Measurements from ENCODE around the gene KLHDC1.
A peak's percentile ranks its signal among the peaks of the same experiment; 100 is the strongest.
"Not testable (repeated sequence)": the region's sequence is repeated elsewhere in the genome, so short reads cannot be mapped to it uniquely, and the experiment has no call there.

The KLHDC1 gene

GRCh38 chr14:49770212-49770817 is 77.4 kb downstream of the KLHDC1 start:
- TF ChIP-seq, protein P1, sequence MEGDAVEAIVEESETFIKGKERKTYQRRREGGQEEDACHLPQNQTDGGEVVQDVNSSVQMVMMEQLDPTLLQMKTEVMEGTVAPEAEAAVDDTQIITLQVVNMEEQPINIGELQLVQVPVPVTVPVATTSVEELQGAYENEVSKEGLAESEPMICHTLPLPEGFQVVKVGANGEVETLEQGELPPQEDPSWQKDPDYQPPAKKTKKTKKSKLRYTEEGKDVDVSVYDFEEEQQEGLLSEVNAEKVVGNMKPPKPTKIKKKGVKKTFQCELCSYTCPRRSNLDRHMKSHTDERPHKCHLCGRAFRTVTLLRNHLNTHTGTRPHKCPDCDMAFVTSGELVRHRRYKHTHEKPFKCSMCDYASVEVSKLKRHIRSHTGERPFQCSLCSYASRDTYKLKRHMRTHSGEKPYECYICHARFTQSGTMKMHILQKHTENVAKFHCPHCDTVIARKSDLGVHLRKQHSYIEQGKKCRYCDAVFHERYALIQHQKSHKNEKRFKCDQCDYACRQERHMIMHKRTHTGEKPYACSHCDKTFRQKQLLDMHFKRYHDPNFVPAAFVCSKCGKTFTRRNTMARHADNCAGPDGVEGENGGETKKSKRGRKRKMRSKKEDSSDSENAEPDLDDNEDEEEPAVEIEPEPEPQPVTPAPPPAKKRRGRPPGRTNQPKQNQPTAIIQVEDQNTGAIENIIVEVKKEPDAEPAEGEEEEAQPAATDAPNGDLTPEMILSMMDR (IDR thresholded peaks at IDR 0.05; ENCODE audit: control insufficient read depth, extremely low read depth, insufficient read depth): no peak
- DNase-seq (ENCODE audit: low read depth): no peak
- H3K4me3 ChIP-seq (ENCODE audit: low read depth, low read length): peak overlapping the region; percentile 12

DNA sequence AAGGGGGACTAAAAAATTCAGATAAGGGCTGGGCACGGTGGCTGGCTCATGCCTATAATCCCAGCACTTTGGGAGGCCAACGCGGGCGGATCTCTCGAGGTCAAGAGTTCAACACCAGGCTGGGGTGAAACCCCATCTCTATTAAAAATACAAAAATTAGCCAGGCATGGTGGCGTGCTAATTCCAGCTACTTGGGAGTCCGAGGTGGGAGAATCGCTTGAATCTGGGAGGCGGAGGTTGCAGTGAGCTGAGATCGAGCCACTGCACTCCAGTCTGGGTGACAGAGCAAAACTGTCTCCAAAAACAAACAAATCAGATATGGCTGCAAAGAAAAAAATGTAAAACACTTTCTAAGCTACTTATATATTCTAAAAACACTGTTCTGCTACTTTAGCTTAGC is 78.8 kb downstream of the KLHDC1 start:
- DNase-seq (ENCODE audit: low read depth): not testable (repeated sequence)

GRCh38 chr14:49774106-49774505 is 81.2 kb downstream of the KLHDC1 start:
- no peak for DNase-seq (ENCODE audit: low read depth)
- TF ChIP-seq, protein P1 (IDR thresholded peaks at IDR 0.05; ENCODE audit: control insufficient read depth, extremely low read depth, insufficient read depth): no peak
- H3K4me3 ChIP-seq (ENCODE audit: low read depth, low read length): no peak overlapping the region

More for the DNA sequence above, 78.8 kb downstream of the KLHDC1 start:
- H3K4me3 ChIP-seq (ENCODE audit: low read depth, low read length): not testable (repeated sequence)

GRCh38 chr14:49778421-49778820 is 85.5 kb downstream of the KLHDC1 start:
- TF ChIP-seq, protein P1 (IDR thresholded peaks at IDR 0.05; ENCODE audit: control insufficient read depth, extremely low read depth, insufficient read depth): no peak
- H3K4me3 ChIP-seq (ENCODE audit: low read depth, low read length): no peak overlapping the region
- no peak for DNase-seq (ENCODE audit: low read depth)

DNA sequence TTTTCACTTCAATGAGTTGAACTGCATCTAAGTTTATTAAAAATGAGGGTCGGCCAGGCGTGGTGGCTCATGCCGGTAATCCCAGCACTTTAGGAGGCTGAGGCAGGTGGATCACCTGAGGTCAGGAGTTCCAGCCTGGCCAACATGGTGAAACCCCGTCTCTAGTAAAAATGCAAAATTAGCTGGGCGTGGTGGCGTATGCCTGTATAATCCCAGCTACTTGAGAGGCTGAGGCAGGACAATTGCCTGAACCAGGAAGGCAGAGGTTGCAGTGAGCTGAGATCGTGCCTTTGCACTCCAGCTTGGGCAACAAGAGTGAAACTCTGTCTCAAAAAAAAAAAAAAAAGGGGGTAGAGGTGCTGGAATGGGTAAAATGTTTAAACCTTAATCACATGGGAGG is 88.1 kb downstream of the KLHDC1 start:
- not testable (repeated sequence) for H3K4me3 ChIP-seq (ENCODE audit: low read depth, low read length); DNase-seq (ENCODE audit: low read depth)

DNA sequence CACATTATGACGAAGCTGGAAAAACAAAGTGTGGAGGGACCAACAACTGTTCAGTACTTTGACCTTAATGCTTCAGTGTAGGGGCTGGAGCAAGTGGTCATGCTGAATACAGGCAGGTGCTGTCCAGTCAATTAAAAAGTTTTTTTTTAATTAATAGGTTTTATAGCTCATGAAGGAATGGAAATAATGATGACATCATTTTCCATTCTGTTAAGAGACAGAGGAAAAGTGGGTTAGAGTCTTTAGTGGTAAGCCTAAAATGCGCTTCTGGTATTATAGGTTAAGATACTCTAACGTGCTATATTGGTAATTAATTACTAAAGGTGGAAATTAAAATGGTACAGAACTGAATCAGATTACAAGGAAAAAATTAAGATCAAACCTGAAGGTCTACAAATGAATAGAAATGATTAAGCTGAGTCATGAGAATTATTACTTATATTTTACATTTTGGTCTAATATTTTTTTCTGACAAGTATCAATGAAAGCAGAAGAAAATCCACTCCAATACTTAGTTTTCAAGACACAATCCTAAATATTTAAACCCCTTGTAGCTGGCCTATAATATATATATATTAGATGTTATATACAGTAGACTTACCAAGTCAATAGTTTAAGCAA is 90.6 kb downstream of the KLHDC1 start:
- no peak for DNase-seq (ENCODE audit: low read depth)
- TF ChIP-seq, protein P1 (IDR thresholded peaks at IDR 0.05; ENCODE audit: control insufficient read depth, extremely low read depth, insufficient read depth): no peak
- H3K4me3 ChIP-seq (ENCODE audit: low read depth, low read length): no peak overlapping the region

DNA sequence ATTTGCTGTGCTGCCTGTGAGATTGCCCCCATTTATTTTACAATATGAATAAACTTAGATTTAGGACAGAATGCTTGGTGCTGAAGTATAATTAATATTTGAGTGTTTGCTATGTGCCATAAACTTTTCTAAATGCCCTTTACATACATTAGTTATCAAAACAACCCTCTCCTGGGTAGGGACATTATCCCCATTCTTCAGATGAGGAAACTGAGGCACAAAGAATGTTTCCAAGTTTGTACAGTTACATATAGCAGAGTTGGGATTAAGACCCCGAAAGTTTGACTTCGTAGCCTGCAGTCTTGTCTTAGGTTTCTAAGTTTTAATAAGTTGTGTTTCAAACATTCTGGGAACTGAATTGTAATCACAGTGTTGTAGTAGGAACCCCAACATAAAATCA is 93.4 kb downstream of the KLHDC1 start:
- TF ChIP-seq, protein P1 (IDR thresholded peaks at IDR 0.05; ENCODE audit: control insufficient read depth, extremely low read depth, insufficient read depth): no peak
- no peak for DNase-seq (ENCODE audit: low read depth)
- H3K4me3 ChIP-seq (ENCODE audit: low read depth, low read length): no peak overlapping the region

GRCh38 chr14:49792618-49793017 is 99.7 kb downstream of the KLHDC1 start:
- TF ChIP-seq, protein P1 (IDR thresholded peaks at IDR 0.05; ENCODE audit: control insufficient read depth, extremely low read depth, insufficient read depth): no peak
- H3K4me3 ChIP-seq (ENCODE audit: low read depth, low read length): no peak overlapping the region
- no peak for DNase-seq (ENCODE audit: low read depth)

All from LNCaP clone FGC (cell line).